Midbrain (tissue), 1 donor: Measurements from ENCODE around the gene SH3GL3.

Experiments used
- DNase-seq: peaks from one replicate; lab custom pipeline; 2025; lab: John Stamatoyannopoulos, UW

SH3GL3 gene

GRCh38 chr15:83567318-83567717 is 120.2 kb downstream of the SH3GL3 start:
- DNase-seq = no peak

GRCh38 chr15:83569341-83569740 is 122.2 kb downstream of the SH3GL3 start:
- DNase-seq = no peak

DNA sequence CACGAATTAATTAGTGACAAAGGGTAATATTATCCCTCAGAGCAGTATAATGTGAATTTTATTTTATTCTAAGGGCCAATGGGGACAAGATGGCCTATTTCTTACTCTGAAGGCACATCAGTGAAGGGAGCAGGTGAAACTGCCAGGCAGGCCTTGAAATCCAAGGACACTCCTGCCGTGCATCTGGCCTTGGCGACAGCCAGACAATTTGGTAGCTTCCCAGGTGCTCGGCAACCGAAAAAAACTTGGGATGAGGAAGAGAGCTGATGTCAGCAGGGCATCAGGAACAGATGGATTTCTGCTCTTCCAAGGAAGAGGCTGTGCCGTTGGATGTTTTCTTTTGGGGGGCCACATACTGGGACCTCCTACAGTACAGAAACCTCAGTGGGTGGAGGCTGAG is 123.6 kb downstream of the SH3GL3 start:
- DNase-seq = no peak

DNA sequence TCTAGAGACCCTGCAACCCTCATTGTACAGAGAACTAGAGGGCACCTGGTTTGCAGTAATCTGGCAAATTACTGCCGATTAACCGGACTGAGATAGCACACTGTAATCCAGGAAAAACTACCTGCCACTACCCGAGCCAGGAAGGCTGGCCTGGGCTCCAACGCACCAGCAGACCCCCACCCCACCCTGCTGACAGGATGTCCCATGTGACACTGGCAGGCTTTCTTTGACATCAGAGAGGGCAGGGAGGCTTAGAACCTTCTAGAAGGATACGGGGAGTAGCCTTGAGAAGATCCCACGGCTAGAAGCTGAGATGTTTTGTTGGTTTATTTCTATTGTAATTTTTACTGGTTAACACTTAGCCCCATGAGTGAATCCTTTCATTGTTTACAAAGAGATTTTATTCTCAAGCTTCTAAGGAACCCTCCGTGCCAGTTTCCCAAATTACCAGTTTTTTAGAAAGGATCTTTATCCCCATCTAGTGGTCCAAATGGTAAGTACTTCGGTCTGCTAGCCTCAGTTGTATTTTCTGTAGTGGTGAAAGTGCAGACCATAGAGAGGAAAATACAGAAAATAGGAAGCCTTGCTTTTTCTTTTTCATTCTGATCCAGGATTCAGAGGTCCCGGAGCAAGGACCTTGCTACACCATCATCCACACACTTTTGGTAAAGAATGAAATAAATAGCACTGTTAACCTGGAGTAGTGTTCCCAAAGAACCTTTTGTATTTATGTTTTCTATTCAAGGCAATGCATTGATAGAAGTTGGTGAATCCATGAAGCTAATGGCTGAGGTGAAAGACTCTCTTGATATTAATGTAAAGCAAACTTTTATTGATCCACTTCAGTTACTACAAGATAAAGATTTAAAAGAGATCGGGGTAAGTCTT is 124.9 kb downstream of the SH3GL3 start:
- DNase-seq = peak; percentile 87

DNA sequence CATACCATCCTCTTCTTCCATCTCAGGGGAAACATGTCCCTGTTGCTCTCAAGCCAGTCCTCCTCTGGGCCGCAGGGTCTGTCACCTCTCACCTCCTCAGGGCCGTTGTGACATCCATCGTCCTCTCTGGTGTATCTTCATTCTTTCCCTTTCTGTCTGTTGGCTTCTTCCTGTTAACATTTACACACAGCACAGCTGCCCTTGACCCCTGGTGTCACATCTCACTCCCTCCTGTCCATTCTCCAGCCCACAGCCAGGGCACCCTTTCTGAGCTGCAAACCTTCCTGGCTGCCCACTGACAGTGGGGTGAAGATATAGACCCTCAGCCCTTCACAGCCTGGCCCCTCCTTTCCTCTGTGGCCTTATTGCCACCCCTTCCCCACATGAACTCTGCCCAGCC is 127.2 kb downstream of the SH3GL3 start:
- no peak for DNase-seq

GRCh38 chr15:83578691-83579090 is 131.6 kb downstream of the SH3GL3 start:
- DNase-seq = no peak

GRCh38 chr15:83581381-83581780 is 134.2 kb downstream of the SH3GL3 start:
- no peak for DNase-seq

GRCh38 chr15:83582381-83582780 is 135.2 kb downstream of the SH3GL3 start:
- DNase-seq = no peak

GRCh38 chr15:83585601-83586335 is 138.6 kb downstream of the SH3GL3 start:
- DNase-seq = no peak

DNA sequence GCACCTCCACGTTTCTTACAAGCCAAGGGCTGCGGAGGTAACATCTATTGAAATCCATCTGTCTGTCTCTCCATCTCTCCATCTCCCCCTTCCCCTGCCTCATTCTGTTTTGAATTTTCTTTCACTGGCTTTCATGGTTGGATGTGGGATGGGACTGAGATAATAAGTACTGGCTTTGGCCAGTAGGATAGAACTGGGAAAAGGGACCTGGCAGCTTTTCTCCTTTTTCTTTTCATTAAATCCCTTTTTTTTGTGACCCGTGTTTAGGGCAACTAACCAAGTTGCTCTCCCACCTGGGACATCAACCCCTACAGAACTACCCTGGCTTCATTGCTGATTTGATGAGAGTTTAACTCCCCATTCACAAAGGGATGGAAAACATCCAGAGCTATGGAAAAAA is 139.9 kb downstream of the SH3GL3 start:
- no peak for DNase-seq

DNA sequence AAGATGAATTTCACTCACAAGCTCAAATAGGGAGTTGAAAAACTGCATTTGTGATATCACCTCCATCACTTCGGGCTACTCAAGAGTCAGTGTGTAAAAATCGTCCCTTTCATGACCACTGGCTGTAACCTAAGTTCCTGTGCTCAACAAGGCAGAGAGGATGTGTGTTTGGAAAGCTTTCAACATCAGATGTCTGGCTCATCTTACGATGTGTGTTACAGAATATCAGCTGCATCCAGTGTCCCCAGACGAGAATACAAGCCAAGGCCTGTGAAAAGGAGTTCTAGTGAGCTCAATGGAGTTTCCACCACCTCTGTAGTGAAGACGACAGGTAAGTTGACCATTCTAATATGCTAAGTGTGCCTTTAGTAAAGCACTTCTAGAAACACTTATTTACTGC is 141.3 kb downstream of the SH3GL3 start:
- no peak for DNase-seq

DNA sequence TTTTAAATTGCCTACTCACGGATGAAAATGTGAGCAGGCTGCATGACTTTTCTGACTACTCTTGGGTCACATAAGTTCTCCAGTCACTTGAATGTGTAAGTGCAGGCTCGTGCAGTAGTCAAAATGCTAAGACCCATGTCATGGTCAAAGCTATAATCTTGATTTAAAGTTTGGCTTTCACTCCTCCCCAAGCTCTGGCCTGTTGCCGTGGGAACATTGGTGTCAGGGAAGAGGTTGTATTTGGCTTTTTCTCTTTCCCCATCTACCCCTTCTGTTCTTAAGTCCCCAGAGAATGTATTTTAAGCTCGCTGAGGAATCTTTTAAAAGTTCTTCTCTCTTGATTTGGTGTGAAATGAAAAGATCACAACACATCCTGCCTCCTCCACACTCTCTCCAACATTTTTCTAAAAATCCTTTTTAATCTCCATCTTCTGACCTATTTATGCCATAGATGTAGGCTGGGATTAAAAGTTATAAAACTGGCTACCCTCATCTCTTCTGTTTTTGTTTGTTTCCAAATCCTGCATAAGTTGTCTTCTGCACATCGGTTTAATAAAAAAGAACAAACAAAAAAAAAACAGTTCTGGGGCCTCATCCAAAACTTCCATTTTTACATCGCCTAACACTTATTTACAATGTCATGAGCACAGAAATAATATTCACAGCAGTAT is 145.4 kb downstream of the SH3GL3 start:
- DNase-seq = no peak

DNA sequence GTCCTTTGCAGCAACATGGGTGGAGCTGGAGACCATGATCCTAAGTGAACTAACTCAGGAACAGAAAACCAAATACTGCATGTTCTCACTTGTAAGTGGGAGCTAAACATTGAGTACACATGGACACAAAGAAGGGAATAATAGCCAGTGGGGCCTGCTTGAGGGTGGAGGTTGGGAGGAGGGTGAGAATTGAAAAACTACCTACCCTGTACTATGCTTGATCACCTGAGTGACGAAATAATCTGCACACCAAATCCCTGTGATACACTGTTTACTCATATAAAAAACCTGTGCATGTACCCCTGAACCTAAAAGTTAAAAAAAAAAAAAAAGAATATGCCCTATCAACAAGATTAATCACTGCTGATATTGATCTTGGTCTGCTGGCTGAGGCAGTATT is 148.1 kb downstream of the SH3GL3 start:
- no peak for DNase-seq

DNA sequence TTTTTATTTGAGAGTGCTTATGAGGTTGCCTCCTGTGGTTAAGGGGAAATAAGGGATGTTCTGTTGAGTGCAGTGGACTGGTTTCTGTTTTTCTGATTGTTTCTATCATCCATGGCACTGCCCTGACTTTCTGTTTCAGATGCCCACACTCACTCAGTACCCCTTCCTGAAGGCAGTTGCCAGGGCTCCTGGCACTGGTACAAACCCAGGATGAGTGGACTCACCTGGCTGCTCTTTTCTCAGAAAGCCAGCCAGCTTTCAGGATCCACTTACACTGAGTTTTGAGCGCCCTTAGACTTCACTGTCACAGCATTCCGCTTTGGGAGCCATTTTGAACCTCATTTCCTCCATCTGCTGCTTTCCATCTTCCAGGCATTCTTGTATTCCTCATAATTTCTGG is 150.9 kb downstream of the SH3GL3 start:
- DNase-seq = no peak

DNA sequence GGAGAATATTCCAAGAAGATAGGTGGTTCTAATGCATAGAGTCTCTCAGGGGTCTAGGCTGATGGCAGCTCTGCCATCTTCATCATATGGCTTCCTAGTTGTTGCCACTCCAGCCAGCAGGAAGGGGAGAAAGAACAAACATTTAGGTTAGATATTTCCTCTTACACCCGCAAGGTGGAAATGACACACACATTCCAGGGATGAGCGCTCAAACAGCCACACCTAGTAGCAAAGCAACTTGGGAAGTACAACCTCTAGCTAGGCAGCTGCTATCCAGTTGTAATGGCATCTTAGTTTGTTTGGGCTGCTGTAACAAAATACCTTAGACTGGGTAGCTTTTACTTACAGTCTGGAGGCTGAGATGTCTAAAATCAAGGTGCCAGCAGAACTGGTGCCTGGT is 154.9 kb downstream of the SH3GL3 start:
- no peak for DNase-seq

GRCh38 chr15:83604549-83604948 is 157.4 kb downstream of the SH3GL3 start:
- no peak for DNase-seq

DNA sequence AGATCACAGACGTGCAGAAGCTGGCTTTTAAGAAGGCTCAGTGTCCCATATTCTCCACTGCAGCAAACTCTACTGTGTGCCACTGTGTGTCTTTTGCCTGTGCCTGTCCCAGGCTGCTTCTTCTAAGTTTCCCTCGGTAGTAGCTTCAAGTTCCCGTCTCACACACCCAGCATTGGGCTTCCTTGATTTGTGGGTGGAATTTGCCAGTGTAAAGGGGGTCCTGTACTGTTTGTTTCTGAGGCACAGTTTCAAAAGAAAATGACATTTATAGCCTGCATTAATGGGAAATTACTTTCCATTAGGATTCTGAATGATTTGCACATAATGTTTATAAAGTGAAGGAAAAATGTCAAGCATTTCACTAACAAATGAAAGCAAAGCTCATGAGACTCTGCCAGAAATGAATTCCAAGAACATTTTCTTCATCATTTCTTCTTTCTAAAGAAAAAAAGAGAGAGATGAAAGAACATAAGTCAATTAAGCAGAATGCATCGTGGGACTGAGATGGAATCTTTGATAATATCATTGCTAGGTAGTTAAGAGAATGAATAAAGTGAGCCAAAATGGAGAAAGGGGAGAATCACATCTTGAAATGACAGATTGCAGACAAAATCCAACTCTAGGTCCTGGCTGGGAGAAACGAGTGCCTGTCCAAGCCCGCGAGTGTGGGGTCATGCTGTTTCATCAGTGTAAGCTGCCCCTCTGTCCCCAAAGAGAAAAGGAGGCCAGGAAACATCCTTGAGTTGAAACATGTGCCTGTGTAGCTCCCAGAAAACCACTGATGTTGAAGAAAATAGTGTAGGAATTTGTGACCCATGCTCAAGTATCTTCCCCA is 158.2 kb downstream of the SH3GL3 start:
- DNase-seq = no peak

DNA sequence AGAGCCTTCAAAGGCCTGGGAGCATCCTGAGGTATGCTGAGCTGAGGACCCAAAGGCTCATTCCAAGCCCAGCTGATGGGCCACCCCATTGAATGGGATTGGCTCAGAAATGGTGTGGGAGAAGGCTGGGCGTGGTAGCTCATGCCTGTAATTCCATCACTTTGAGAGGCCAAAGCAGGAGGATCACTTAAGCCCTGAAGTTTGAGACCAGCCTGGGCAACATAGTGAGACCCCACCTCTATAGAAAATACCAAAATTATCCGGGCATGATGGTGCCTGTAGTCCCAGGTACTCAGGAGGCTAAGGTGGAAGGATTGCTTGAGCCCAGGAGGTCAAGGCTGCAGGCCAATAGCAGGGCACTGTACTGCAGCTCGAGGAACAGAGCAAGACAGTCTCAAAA is 163.0 kb downstream of the SH3GL3 start:
- DNase-seq = no peak

DNA sequence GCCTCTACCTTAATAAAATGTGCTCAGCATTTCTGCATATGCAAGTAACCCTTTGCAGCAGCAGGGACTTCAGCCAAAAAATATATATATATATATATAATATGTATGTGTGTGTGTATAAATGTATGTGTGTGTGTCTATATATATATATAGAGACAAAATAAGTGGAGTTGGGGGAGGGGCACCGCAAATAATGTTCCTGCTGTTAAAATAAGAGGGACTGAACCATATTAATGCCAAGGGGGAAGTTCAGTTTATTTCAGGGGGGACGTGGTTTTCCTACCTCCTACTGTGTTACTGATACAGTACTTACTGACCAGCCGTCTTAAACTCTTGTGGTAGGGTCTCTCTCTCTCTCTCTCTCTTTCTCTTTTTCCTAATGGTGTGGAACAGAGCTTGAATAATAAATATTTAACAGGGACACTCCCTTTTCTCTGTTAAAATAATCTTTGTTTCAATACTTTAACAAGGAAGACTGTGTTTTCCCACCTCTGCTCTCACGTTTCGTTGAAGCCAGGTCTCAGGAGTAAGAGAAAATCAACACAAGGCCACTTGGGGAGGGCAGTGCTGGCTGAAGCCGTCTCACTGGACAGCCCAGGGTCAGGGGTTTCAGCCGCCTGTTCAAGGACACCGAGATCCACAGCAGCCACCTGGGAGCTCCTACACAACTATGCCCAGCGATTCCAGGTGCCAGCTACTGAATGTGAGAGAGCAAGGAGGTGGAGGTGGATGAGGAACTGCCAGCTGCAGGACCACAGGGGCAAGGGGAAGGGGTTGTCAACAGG is 164.0 kb downstream of the SH3GL3 start:
- DNase-seq = no peak

DNA sequence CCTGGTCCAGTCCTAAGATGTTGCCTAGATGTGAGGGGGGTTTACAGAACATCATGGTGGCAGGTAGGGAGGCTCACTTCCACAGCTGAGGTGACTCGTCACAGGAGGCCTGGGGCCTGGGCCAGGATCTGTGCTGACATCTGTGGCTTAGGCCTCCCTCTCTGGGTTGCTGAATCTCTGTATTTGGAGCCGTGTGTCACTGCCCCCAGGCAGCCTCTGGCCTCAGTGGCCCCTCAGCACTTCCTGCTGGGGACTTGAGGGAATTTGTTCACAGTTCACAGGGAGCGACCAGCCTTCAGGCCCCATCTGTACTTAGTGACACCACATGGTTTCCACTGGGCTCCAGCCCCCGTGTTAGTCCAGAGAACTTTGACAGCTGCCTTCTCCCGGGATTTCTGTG is 165.1 kb downstream of the SH3GL3 start:
- no peak for DNase-seq
